Activated naive CD4-positive, alpha-beta T cell treated with anti-CD3 and anti-CD28 coated beads, Interleukin-2, amount 50 U/mL, for 16 hours (primary cell): ENCODE data around the gene BRD8.
"Not testable (repeated sequence)": the region's sequence is repeated elsewhere in the genome, so short reads cannot be mapped to it uniquely, and the experiment has no call there.

ENCODE experiments used
- DNase-seq: peaks from one replicate; pipeline ENCODE4 v3.0.0-alpha.2; 2020

The BRD8 gene

GRCh38 chr5:138160706-138161105, 17.7 kb downstream of the BRD8 start:
- DNase-seq, result no peak

GRCh38 chr5:138159666-138160065, 18.8 kb downstream of the BRD8 start:
- no peak for DNase-seq

- no peak for DNase-seq
Observed at GRCh38 chr5:138157626-138158025, 20.8 kb downstream of the BRD8 start.

- DNase-seq, result not testable (repeated sequence)
Observed at GRCh38 chr5:138155977-138156376, 22.5 kb downstream of the BRD8 start.

GRCh38 chr5:138149530-138149929, 28.9 kb downstream of the BRD8 start:
- DNase-seq, result no peak

- DNase-seq, result no peak
Observed at GRCh38 chr5:138148811-138149210, 29.6 kb downstream of the BRD8 start.

GRCh38 chr5:138143578-138143977, 34.9 kb downstream of the BRD8 start:
- not testable (repeated sequence) for DNase-seq

GRCh38 chr5:138141734-138142133, 36.7 kb downstream of the BRD8 start:
- DNase-seq, result no peak

GRCh38 chr5:138140268-138140667, 38.2 kb downstream of the BRD8 start:
- no peak for DNase-seq

GRCh38 chr5:138139781-138140090, 38.7 kb downstream of the BRD8 start:
- no peak for DNase-seq

GRCh38 chr5:138138949-138139780, 39.3 kb downstream of the BRD8 start, which contains the start of gene NME5:
Gene NME5 (minus strand): TSS chr5:138139428. CDS start chr5:138138780, 648 bp downstream.
- DNase-seq, result no peak

GRCh38 chr5:138132543-138132942, 45.9 kb downstream of the BRD8 start:
- no peak for DNase-seq

GRCh38 chr5:138129347-138129746, 49.1 kb downstream of the BRD8 start:
- DNase-seq, result no peak

- no peak for DNase-seq
Observed at GRCh38 chr5:138128334-138128733, 50.1 kb downstream of the BRD8 start.

GRCh38 chr5:138115254-138115653, 63.2 kb downstream of the BRD8 start:
- no peak for DNase-seq

GRCh38 chr5:138111937-138112336, 66.5 kb downstream of the BRD8 start:
- no peak for DNase-seq

- DNase-seq, result no peak
Observed at GRCh38 chr5:138111181-138111580, 67.2 kb downstream of the BRD8 start.

- no peak for DNase-seq
Observed at GRCh38 chr5:138110266-138110963, 68.0 kb downstream of the BRD8 start.

- DNase-seq, result no peak
Observed at GRCh38 chr5:138109463-138110265, 68.8 kb downstream of the BRD8 start.

- no peak for DNase-seq
Observed at GRCh38 chr5:138107213-138107612, 71.2 kb downstream of the BRD8 start.

GRCh38 chr5:138105709-138106108, 72.7 kb downstream of the BRD8 start:
- DNase-seq, result no peak

- no peak for DNase-seq
Observed at GRCh38 chr5:138103319-138103637, 75.2 kb downstream of the BRD8 start.

GRCh38 chr5:138102454-138103318, 75.7 kb downstream of the BRD8 start:
- no peak for DNase-seq
